Kasumi-1 (cell line): ENCODE data around the gene CHST12.
"Not testable (repeated sequence)": the region's sequence is repeated elsewhere in the genome, so short reads cannot be mapped to it uniquely, and the experiment has no call there.

Experiments
- DNase-seq, 2 experiments: peaks; one replicate each; lab custom pipeline; 2025; lab: John Stamatoyannopoulos, UW

CHST12 gene

GRCh38 chr7:2403718-2404648, 572 bp downstream of the CHST12 start:
- DNase-seq, result no peak

- no peak for DNase-seq
Observed at GRCh38 chr7:2404714-2405119, 1.3 kb downstream of the CHST12 start.

GRCh38 chr7:2405201-2405600, 1.8 kb downstream of the CHST12 start:
- no peak for DNase-seq

- peak; percentile 21 to 23 for DNase-seq
Observed at GRCh38 chr7:2405601-2406345, 2.4 kb downstream of the CHST12 start.

GRCh38 chr7:2409745-2410414, 6.5 kb downstream of the CHST12 start:
- no peak for DNase-seq

GRCh38 chr7:2411049-2411448, 7.6 kb downstream of the CHST12 start:
- no peak for DNase-seq

GRCh38 chr7:2411815-2412586, 8.6 kb downstream of the CHST12 start:
- DNase-seq, result no peak

- no peak for DNase-seq
Observed at GRCh38 chr7:2412587-2413201, 9.3 kb downstream of the CHST12 start.

GRCh38 chr7:2416063-2416462, 12.7 kb downstream of the CHST12 start:
- DNase-seq, result no peak

- no peak for DNase-seq
Observed at GRCh38 chr7:2416650-2417049, 13.2 kb downstream of the CHST12 start.

- not testable (repeated sequence) for DNase-seq
Observed at GRCh38 chr7:2417178-2417577, 13.8 kb downstream of the CHST12 start.

- DNase-seq, result no peak
Observed at GRCh38 chr7:2417981-2418481, 14.6 kb downstream of the CHST12 start.

GRCh38 chr7:2420216-2420933, 17.0 kb downstream of the CHST12 start:
- DNase-seq, result no peak

GRCh38 chr7:2421943-2422310, 18.5 kb downstream of the CHST12 start:
- DNase-seq, result no peak

- DNase-seq, result no peak
Observed at GRCh38 chr7:2425749-2426148, 22.3 kb downstream of the CHST12 start.

GRCh38 chr7:2431260-2431867, 28.0 kb downstream of the CHST12 start:
- DNase-seq, result peak in 1 of 2 experiments; percentile 2

- no peak for DNase-seq
Observed at GRCh38 chr7:2432910-2433712, 29.7 kb downstream of the CHST12 start.

GRCh38 chr7:2433713-2434550, 30.5 kb downstream of the CHST12 start:
- DNase-seq, result no peak
